Measurements from ENCODE around the gene XYLT1. TPM values are rescaled to one million over a fixed set of nuclear protein-coding genes. Genes with fewer than 3 reads are reported as not detected.

XYLT1 gene
- total and polyA plus RNA-seq, 10 of the 15 experiments (the other 5 are each of a cell fraction or from before 2014, with no cell fraction given) = 0.88 to 14.8 (median 5.8) TPM

DNA sequence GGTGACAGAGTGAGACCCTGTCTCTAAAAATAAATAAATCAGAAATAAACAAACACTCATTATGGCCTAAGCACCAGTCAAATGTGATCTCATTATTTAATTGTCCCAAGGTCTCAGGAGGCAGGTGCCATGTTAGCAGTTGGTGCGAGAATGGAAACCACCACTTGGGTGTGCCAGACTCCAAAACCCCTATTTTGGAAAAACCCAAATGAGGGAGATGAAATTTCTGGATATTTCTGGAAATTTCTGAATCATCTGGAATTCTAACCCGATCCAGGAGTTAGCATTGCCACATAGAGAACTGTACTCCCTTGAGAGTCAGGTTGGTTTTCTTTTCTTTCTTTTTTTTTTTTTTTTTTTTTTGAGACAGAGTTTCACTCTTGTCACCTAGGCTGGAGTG, 264.0 kb downstream of the XYLT1 start:
- H3K27me3 ChIP-seq (replicated peaks in 1 of 2; ENCODE audit: control insufficient read depth in 2 of 2, insufficient read depth in 2 of 2, low read length in 1 of 2) = no peaks in the 10 kb centered on the region
- TF ChIP-seq, protein P1, sequence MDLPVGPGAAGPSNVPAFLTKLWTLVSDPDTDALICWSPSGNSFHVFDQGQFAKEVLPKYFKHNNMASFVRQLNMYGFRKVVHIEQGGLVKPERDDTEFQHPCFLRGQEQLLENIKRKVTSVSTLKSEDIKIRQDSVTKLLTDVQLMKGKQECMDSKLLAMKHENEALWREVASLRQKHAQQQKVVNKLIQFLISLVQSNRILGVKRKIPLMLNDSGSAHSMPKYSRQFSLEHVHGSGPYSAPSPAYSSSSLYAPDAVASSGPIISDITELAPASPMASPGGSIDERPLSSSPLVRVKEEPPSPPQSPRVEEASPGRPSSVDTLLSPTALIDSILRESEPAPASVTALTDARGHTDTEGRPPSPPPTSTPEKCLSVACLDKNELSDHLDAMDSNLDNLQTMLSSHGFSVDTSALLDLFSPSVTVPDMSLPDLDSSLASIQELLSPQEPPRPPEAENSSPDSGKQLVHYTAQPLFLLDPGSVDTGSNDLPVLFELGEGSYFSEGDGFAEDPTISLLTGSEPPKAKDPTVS (IDR thresholded peaks at IDR 0.05; ENCODE audit: low read depth, low read length) = peak; percentile 84; the same call in 1 of the 2 replicates
- TF ChIP-seq, protein P2, sequence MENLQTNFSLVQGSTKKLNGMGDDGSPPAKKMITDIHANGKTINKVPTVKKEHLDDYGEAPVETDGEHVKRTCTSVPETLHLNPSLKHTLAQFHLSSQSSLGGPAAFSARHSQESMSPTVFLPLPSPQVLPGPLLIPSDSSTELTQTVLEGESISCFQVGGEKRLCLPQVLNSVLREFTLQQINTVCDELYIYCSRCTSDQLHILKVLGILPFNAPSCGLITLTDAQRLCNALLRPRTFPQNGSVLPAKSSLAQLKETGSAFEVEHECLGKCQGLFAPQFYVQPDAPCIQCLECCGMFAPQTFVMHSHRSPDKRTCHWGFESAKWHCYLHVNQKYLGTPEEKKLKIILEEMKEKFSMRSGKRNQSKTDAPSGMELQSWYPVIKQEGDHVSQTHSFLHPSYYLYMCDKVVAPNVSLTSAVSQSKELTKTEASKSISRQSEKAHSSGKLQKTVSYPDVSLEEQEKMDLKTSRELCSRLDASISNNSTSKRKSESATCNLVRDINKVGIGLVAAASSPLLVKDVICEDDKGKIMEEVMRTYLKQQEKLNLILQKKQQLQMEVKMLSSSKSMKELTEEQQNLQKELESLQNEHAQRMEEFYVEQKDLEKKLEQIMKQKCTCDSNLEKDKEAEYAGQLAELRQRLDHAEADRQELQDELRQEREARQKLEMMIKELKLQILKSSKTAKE (IDR thresholded peaks at IDR 0.05; ENCODE audit: low read depth, poor library complexity, severe bottlenecking) = no peak
- TF ChIP-seq, protein P3, sequence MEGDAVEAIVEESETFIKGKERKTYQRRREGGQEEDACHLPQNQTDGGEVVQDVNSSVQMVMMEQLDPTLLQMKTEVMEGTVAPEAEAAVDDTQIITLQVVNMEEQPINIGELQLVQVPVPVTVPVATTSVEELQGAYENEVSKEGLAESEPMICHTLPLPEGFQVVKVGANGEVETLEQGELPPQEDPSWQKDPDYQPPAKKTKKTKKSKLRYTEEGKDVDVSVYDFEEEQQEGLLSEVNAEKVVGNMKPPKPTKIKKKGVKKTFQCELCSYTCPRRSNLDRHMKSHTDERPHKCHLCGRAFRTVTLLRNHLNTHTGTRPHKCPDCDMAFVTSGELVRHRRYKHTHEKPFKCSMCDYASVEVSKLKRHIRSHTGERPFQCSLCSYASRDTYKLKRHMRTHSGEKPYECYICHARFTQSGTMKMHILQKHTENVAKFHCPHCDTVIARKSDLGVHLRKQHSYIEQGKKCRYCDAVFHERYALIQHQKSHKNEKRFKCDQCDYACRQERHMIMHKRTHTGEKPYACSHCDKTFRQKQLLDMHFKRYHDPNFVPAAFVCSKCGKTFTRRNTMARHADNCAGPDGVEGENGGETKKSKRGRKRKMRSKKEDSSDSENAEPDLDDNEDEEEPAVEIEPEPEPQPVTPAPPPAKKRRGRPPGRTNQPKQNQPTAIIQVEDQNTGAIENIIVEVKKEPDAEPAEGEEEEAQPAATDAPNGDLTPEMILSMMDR (IDR thresholded peaks at IDR 0.05 in 2 of 3, conservative IDR thresholded peaks at IDR 0.05 in 1 of 3; ENCODE audit: control insufficient read depth in 2 of 3, extremely low read depth in 1 of 3, insufficient read depth in 1 of 3, low read depth in 3 of 3, low read length in 3 of 3) = peak in 1 of 3 experiments; percentile 9; a peak in 1 of 6 replicates
- WGBS (ENCODE audit: insufficient coverage, insufficient replicate concordance, low lambda C conversion rate, missing lambda C conversion rate) = 6% methylated on average over 2 of the region's 2 CpGs
- ChIA-PET SMC1A (ENCODE audit: uncharacterized antibody, unreplicated experiment) (no interaction called here), POLR2A (no interaction called here), RAD21 (ENCODE audit: unreplicated experiment) (no interaction called here), CTCF (interaction anchor here (4.7 kb wide), 1 partner anchor 12 kb away, joined by 14 read pairs; no protein-coding TSS in a partner anchor)
- no peak overlapping the region for H3K4me3 ChIP-seq
- BruUV-seq (replicated peaks) = no TSS peak
- H3K9ac ChIP-seq (ENCODE audit: control insufficient read depth, insufficient read depth, low read length) = no peak overlapping the region
- intact Hi-C loops (cut with micrococcal nuclease; ENCODE audit: unreplicated experiment) (no loop called here), in situ Hi-C loops (cut with MboI) (no loop called here)
- no peak overlapping the region for H2AFZ ChIP-seq (ENCODE audit: control insufficient read depth, low read depth, low read length)
- no peak overlapping the region for H3K4me2 ChIP-seq (ENCODE audit: control insufficient read depth, insufficient read depth)
- H3K36me3 ChIP-seq (ENCODE audit: control insufficient read depth in 2 of 2, insufficient read depth in 2 of 2, low read length in 1 of 2) = no peaks in the 10 kb centered on the region
- H3K27ac ChIP-seq (ENCODE audit: control insufficient read depth, insufficient read depth) = no peak overlapping the region
- DNase-seq (ENCODE audit: low read depth, low spot score) = no peak
- H4K20me1 ChIP-seq (ENCODE audit: control insufficient read depth, insufficient read depth) = no peaks in the 10 kb centered on the region; the same call in 1 of the 2 replicates
- H3K79me2 ChIP-seq (ENCODE audit: control insufficient read depth, insufficient read depth, low read length) = no peaks in the 10 kb centered on the region
- FAIRE-seq = no peak
- no peaks in the 10 kb centered on the region for H3K4me1 ChIP-seq (ENCODE audit: control insufficient read depth, insufficient read depth, low read length)
- ATAC-seq = no peak
- no peaks in the 10 kb centered on the region for H3K9me3 ChIP-seq (replicated peaks; ENCODE audit: control insufficient read depth, insufficient read depth, low read length)

Data from GM12878 (cell line).